GM12878 (cell line): ENCODE data around the gene SORCS2.

Source experiments
- HDGF ChIP-seq: fragments of 450-650 bp; IDR thresholded peaks from 2 replicates; pipeline ENCODE4 v1.6.1; 2016; ENCODE audit warnings: antibody characterized with exemption
- TF ChIP-seq, protein P1 (sequence below), 3 experiments: IDR thresholded peaks in 2 of 3; conservative IDR thresholded peaks in 1 of 3; 2 replicates each; pipeline ENCODE4 v1.5.1; 2011; ENCODE audit warnings: low read depth in 3 of 3, low read length in 3 of 3, mild to moderate bottlenecking in 3 of 3, control low read depth in 2 of 3, moderate library complexity in 2 of 3, inconsistent platforms in 1 of 3, mixed read lengths in 1 of 3; ENCODE audit not compliant: control insufficient read depth in 2 of 3, insufficient read depth in 1 of 3; ENCODE audit errors: extremely low read depth in 1 of 3

GRCh38 chr4:7147261-7147660 is 45.1 kb upstream of the SORCS2 start:
- no peak for TF ChIP-seq HDGF
- TF ChIP-seq, protein P1, sequence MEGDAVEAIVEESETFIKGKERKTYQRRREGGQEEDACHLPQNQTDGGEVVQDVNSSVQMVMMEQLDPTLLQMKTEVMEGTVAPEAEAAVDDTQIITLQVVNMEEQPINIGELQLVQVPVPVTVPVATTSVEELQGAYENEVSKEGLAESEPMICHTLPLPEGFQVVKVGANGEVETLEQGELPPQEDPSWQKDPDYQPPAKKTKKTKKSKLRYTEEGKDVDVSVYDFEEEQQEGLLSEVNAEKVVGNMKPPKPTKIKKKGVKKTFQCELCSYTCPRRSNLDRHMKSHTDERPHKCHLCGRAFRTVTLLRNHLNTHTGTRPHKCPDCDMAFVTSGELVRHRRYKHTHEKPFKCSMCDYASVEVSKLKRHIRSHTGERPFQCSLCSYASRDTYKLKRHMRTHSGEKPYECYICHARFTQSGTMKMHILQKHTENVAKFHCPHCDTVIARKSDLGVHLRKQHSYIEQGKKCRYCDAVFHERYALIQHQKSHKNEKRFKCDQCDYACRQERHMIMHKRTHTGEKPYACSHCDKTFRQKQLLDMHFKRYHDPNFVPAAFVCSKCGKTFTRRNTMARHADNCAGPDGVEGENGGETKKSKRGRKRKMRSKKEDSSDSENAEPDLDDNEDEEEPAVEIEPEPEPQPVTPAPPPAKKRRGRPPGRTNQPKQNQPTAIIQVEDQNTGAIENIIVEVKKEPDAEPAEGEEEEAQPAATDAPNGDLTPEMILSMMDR (IDR thresholded peaks at IDR 0.05 in 2 of 3, conservative IDR thresholded peaks at IDR 0.05 in 1 of 3; ENCODE audit: control insufficient read depth in 2 of 3, extremely low read depth in 1 of 3, insufficient read depth in 1 of 3, low read depth in 3 of 3, low read length in 3 of 3): no peak
